ENCODE results near the gene CRIM1. TPM values are rescaled to one million over a fixed set of nuclear protein-coding genes. Genes with fewer than 3 reads are reported as not detected.

The CRIM1 gene
- polyA plus RNA-seq, 2 of the 4 experiments (the other 2 are of a cell fraction): 127 to 208 TPM

- TF ChIP-seq ESRRA (IDR thresholded peaks at IDR 0.05; ENCODE audit: borderline replicate concordance, low read length): no peak
- no peak for TF ChIP-seq BCL3 (IDR thresholded peaks at IDR 0.05)
- peak; percentile 25; the same call in 1 of the 2 replicates for TF ChIP-seq GATA3 (IDR thresholded peaks at IDR 0.05; ENCODE audit: borderline replicate concordance)
- no peak for TF ChIP-seq KDM1A (IDR thresholded peaks at IDR 0.05; ENCODE audit: low read depth)
- TF ChIP-seq FOXS1 (CRISPR knock-in tag; IDR thresholded peaks at IDR 0.05): no peak
- TF ChIP-seq EHF (CRISPR knock-in tag; IDR thresholded peaks at IDR 0.05): no peak; the same call in 1 of the 2 replicates
- TF ChIP-seq SMC3 (IDR thresholded peaks at IDR 0.05): no peak
- TF ChIP-seq HES2 (IDR thresholded peaks at IDR 0.05): no peak
- no peak for TF ChIP-seq MAZ (IDR thresholded peaks at IDR 0.05; ENCODE audit: borderline replicate concordance, low read depth, low read length)
- no peak for TF ChIP-seq BHLHE40 (IDR thresholded peaks at IDR 0.05; ENCODE audit: low read depth, low read length)
- 0 out of 5 replicates have a peak, but pooled peaks of 1 of the 2 experiments have one; percentile 1 for TF ChIP-seq RAD21 (conservative IDR thresholded peaks at IDR 0.05 in 1 of 2, IDR thresholded peaks at IDR 0.05 in 1 of 2)
- TF ChIP-seq SREBF2 (IDR thresholded peaks at IDR 0.05): no peak
- TF ChIP-seq JUN (IDR thresholded peaks at IDR 0.05): peak; percentile 29 to 40; a peak in 3 of 5 replicates
- TF ChIP-seq HOXB5 (CRISPR knock-in tag; IDR thresholded peaks at IDR 0.05): 0 out of 2 replicates have a peak, but pooled peaks have one; percentile 55
- no peak for TF ChIP-seq ELK1 (IDR thresholded peaks at IDR 0.05; ENCODE audit: low read depth, low read length)
- TF ChIP-seq MAX (IDR thresholded peaks at IDR 0.05): 0 out of 2 replicates have a peak, but pooled peaks have one; percentile 25
- no peak for TF ChIP-seq E2F6 (IDR thresholded peaks at IDR 0.05; ENCODE audit: borderline replicate concordance, low read depth)
- no peak for TF ChIP-seq HDAC2 (IDR thresholded peaks at IDR 0.05)
- no peak for TF ChIP-seq HMGXB4 (CRISPR knock-in tag; IDR thresholded peaks at IDR 0.05; ENCODE audit: borderline replicate concordance)
- TF ChIP-seq CTCF (IDR thresholded peaks at IDR 0.05): no peak
These were observed 15.7 kb downstream of the CRIM1 start (continued) for GRCh38 chr2:36371070-36371874.
